ENCODE data around the gene PRAC2.

DNA sequence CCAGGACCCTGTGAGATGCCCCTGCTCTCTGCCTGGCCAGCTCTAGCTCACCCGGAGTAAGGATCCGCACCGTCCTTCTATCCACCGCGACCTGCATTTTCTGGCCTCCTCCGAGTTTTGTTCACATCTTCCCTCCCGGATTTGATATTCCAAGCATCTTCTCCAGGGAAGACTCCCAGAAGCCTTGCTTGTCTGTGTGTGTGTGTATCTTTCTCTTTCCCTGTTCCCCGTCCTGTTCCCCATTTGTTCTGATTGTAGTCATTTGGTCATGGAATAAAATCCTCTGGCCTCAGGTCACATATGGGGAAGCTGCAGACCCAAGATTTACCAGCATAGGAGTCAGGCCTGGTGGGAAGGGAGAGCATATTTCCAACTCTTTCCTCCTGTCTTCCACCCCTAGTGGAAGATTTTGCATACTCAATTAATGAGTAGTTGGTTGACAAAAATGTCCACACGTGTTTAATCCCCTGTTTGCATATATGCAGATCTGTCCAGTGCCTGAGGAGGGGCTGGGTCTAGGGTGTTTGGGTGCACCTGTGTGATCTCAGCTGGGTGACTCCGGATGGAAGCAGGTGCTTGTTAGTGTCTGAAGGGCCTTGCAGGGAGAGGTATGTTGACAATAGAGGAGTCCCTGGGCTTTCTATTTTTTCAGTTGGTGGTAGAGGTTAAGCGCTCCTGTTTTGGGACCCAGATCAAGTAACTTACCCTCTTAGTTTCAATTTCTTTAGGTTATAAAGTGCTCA, 2.5 kb upstream of the PRAC2 start:
- TF ChIP-seq POLR2AphosphoS5 (IDR thresholded peaks at IDR 0.05; ENCODE audit: low read depth, low read length) (no peak), SIN3A (IDR thresholded peaks at IDR 0.05; ENCODE audit: borderline replicate concordance, insufficient read depth, low read length) (no peak), TAF1 (IDR thresholded peaks at IDR 0.05; ENCODE audit: borderline replicate concordance, insufficient read depth, low read length) (no peak), FOXP2 (optimal IDR thresholded peaks at IDR 0.05; ENCODE audit: borderline replicate concordance, extremely low read depth, extremely low read length, insufficient read depth) (no peak)
- TF ChIP-seq, protein P1, sequence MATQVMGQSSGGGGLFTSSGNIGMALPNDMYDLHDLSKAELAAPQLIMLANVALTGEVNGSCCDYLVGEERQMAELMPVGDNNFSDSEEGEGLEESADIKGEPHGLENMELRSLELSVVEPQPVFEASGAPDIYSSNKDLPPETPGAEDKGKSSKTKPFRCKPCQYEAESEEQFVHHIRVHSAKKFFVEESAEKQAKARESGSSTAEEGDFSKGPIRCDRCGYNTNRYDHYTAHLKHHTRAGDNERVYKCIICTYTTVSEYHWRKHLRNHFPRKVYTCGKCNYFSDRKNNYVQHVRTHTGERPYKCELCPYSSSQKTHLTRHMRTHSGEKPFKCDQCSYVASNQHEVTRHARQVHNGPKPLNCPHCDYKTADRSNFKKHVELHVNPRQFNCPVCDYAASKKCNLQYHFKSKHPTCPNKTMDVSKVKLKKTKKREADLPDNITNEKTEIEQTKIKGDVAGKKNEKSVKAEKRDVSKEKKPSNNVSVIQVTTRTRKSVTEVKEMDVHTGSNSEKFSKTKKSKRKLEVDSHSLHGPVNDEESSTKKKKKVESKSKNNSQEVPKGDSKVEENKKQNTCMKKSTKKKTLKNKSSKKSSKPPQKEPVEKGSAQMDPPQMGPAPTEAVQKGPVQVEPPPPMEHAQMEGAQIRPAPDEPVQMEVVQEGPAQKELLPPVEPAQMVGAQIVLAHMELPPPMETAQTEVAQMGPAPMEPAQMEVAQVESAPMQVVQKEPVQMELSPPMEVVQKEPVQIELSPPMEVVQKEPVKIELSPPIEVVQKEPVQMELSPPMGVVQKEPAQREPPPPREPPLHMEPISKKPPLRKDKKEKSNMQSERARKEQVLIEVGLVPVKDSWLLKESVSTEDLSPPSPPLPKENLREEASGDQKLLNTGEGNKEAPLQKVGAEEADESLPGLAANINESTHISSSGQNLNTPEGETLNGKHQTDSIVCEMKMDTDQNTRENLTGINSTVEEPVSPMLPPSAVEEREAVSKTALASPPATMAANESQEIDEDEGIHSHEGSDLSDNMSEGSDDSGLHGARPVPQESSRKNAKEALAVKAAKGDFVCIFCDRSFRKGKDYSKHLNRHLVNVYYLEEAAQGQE (IDR thresholded peaks at IDR 0.05; ENCODE audit: insufficient read depth in 1 of 2, low read depth in 2 of 2, low read length in 2 of 2), result no peak
